Osteoblast (primary cell): ENCODE measurements around the gene INTS12. TPM values are rescaled to one million over a fixed set of nuclear protein-coding genes. Genes with fewer than 3 reads are reported as not detected.
"Not testable (repeated sequence)": the region's sequence is repeated elsewhere in the genome, so short reads cannot be mapped to it uniquely, and the experiment has no call there.

Source experiments
- DNase-seq: peaks from one replicate; pipeline ENCODE4 v3.0.0; 2011; ENCODE audit warnings: low spot score, mixed read lengths; ENCODE audit not compliant: insufficient read length; ENCODE audit errors: missing footprints
- H2AFZ ChIP-seq: 2 replicates; pipeline ENCODE4 v1.6.0; 2011; ENCODE audit warnings: mild to moderate bottlenecking, low read length
- H3K27ac ChIP-seq: 2 replicates; pipeline ENCODE4 v1.5.1; 2011; ENCODE audit warnings: mild to moderate bottlenecking, low read depth, low read length, moderate library complexity
- H3K27me3 ChIP-seq: 2 replicates; pipeline ENCODE4 v1.6.0; 2012; ENCODE audit warnings: mild to moderate bottlenecking, control low read depth, inconsistent platforms, low read length, moderate library complexity; ENCODE audit not compliant: insufficient read depth
- H3K36me3 ChIP-seq: 2 replicates; pipeline ENCODE4 v1.5.1; 2011; ENCODE audit warnings: mild to moderate bottlenecking, low read length, control low read depth, moderate library complexity; ENCODE audit not compliant: insufficient read depth
- H3K4me1 ChIP-seq: 2 replicates; pipeline ENCODE4 v1.5.1; 2011; ENCODE audit warnings: mild to moderate bottlenecking, low read length, control low read depth, moderate library complexity; ENCODE audit not compliant: insufficient read depth
- H3K4me2 ChIP-seq: 2 replicates; pipeline ENCODE4 v1.6.0; 2011; ENCODE audit warnings: mild to moderate bottlenecking, low read length; ENCODE audit not compliant: insufficient read depth
- H3K4me3 ChIP-seq: fragments of 200-600 bp; sonication (generic); 3 replicates; pipeline ENCODE4 v1.5.1; 2012; ENCODE audit warnings: mild to moderate bottlenecking, low read length, inconsistent platforms; ENCODE audit not compliant: insufficient read depth
- H3K79me2 ChIP-seq: 2 replicates; pipeline ENCODE4 v1.6.0; 2012; ENCODE audit warnings: mild to moderate bottlenecking, low read length, control low read depth, inconsistent platforms; ENCODE audit not compliant: insufficient read depth
- H3K9me3 ChIP-seq: 2 replicates; pipeline ENCODE4 v1.5.1; 2011; ENCODE audit warnings: low read depth, low read length, control low read depth
- H4K20me1 ChIP-seq: 2 replicates; pipeline ENCODE4 v1.6.0; 2012; ENCODE audit warnings: mild to moderate bottlenecking, low read length, control low read depth; ENCODE audit not compliant: insufficient read depth
- CTCF ChIP-seq: IDR thresholded peaks from 2 replicates; pipeline ENCODE4 v1.5.1; 2011; ENCODE audit warnings: mild to moderate bottlenecking, low read depth, low read length, moderate library complexity; ENCODE audit errors: extremely low read depth
- total RNA-seq: library from RNA; depleted of rRNA; stranded (reverse); fragments of >200 nt; gene quantifications from 2 replicates; pipeline ENCODE4 v1.2.3, GENCODE V29; 2012

Gene INTS12
- total RNA-seq, 1 donor, result 14.8 TPM

GRCh38 chr4:105748222-105748621 is 39.7 kb upstream of the INTS12 start:
- no peak for DNase-seq
- no peaks in the 10 kb centered on the region for H3K9me3 ChIP-seq
- H3K27ac ChIP-seq, result no peak overlapping the region
- no peaks in the 10 kb centered on the region for H3K36me3 ChIP-seq
- H2AFZ ChIP-seq, result no peak overlapping the region
- H3K27me3 ChIP-seq, result no peaks in the 10 kb centered on the region
- H3K4me3 ChIP-seq, result no peak overlapping the region
- no peak overlapping the region for H3K4me2 ChIP-seq
- no peaks in the 10 kb centered on the region for H3K4me1 ChIP-seq
- no peak for TF ChIP-seq CTCF
- H4K20me1 ChIP-seq, result no peaks in the 10 kb centered on the region
- no peaks in the 10 kb centered on the region for H3K79me2 ChIP-seq

- no peaks in the 10 kb centered on the region for H3K4me1 ChIP-seq
- no peaks in the 10 kb centered on the region for H3K79me2 ChIP-seq
- no peaks in the 10 kb centered on the region for H4K20me1 ChIP-seq
- H3K9me3 ChIP-seq, result peaks cover 3% of the 10 kb centered on the region
- no peak overlapping the region for H3K4me2 ChIP-seq
- peak overlapping the region; percentile 34 for H3K27ac ChIP-seq
- DNase-seq, result peak; percentile 79
- TF ChIP-seq CTCF, result no peak
- H3K36me3 ChIP-seq, result no peaks in the 10 kb centered on the region
- H3K27me3 ChIP-seq, result no peaks in the 10 kb centered on the region
- H2AFZ ChIP-seq, result no peak overlapping the region
- H3K4me3 ChIP-seq, result no peak overlapping the region
Observed at GRCh38 chr4:105741548-105741947, 33.1 kb upstream of the INTS12 start.

GRCh38 chr4:105735217-105735616 is 26.7 kb upstream of the INTS12 start:
- not testable (repeated sequence) for H3K4me1 ChIP-seq, H3K79me2 ChIP-seq, H4K20me1 ChIP-seq, H3K4me2 ChIP-seq, H3K27me3 ChIP-seq, DNase-seq, H3K9me3 ChIP-seq, H2AFZ ChIP-seq, H3K36me3 ChIP-seq, H3K4me3 ChIP-seq, H3K27ac ChIP-seq

GRCh38 chr4:105729895-105730294 is 21.4 kb upstream of the INTS12 start:
- not testable (repeated sequence) for H3K4me2 ChIP-seq, H3K27ac ChIP-seq, H3K36me3 ChIP-seq, DNase-seq, H3K79me2 ChIP-seq, H3K4me1 ChIP-seq, H3K4me3 ChIP-seq, H3K9me3 ChIP-seq, H2AFZ ChIP-seq, H4K20me1 ChIP-seq, H3K27me3 ChIP-seq

GRCh38 chr4:105725623-105726022 is 17.1 kb upstream of the INTS12 start:
- Histone ChIP-seq H3K4me1 (no peaks in the 10 kb centered on the region), H3K27ac (no peak overlapping the region)

More at GRCh38 chr4:105725623-105726022, 17.1 kb upstream of the INTS12 start:
- no peak overlapping the region for H3K4me2 ChIP-seq
- no peak for DNase-seq
- no peak overlapping the region for H3K4me3 ChIP-seq
- H4K20me1 ChIP-seq, result no peaks in the 10 kb centered on the region
- peaks cover 3% of the 10 kb centered on the region for H3K36me3 ChIP-seq
- H3K9me3 ChIP-seq, result no peaks in the 10 kb centered on the region
- H2AFZ ChIP-seq, result no peak overlapping the region
- no peaks in the 10 kb centered on the region for H3K27me3 ChIP-seq
- no peaks in the 10 kb centered on the region for H3K79me2 ChIP-seq
- no peak for TF ChIP-seq CTCF
